IMR-90 (cell line): ENCODE results near the gene MPP2. TPM values are rescaled to one million over a fixed set of nuclear protein-coding genes. Genes with fewer than 3 reads are reported as not detected.

Experiments
- ATAC-seq: fragments of 200-7000 bp; cut with Tn5 transposase; 2 replicates; pipeline ENCODE4 v1.9.1; 2020; ENCODE audit warnings: low read depth, mild to moderate bottlenecking, moderate library complexity
- BruUV-seq: library from RNA; stranded (reverse); fragments of 400-500 nt; replicated peaks from 2 replicates; lab custom pipeline; 2021; lab: Mats Ljungman, UMichigan
- CTCF ChIA-PET: fragments of 300-600 bp; formaldehyde crosslinking; extraction: SDS; loops from one replicate; lab custom pipeline; 2021; ENCODE audit warnings: antibody characterized with exemption; lab: Yijun Ruan, JAX
- POLR2A ChIA-PET: fragments of 300-600 bp; sonication (Branson Sonifier 250); formaldehyde crosslinking; loops from one replicate; lab custom pipeline; 2022; ENCODE audit warnings: antibody characterized with exemption; ENCODE audit not compliant: unreplicated experiment; lab: Charles Lee
- DNase-seq: peaks from one replicate; pipeline ENCODE4 v3.0.0; 2013
- H2AFZ ChIP-seq: replicated peaks from 2 replicates; pipeline ENCODE3; 2013; ENCODE audit warnings: low read length, mild to moderate bottlenecking; ENCODE audit not compliant: poor library complexity
- H2AK5ac ChIP-seq: 2 replicates; pipeline ENCODE4 v1.6.1; 2013; ENCODE audit warnings: low read depth, low read length, inconsistent platforms
- H2AK9ac ChIP-seq: replicated peaks from 2 replicates; pipeline ENCODE3; 2013; ENCODE audit warnings: mild to moderate bottlenecking, low read depth, low read length, moderate library complexity; ENCODE audit not compliant: poor library complexity
- H2BK120ac ChIP-seq: 2 replicates; pipeline ENCODE4 v1.6.1; 2013; ENCODE audit warnings: low read depth, low read length, inconsistent platforms
- H2BK15ac ChIP-seq: 3 replicates; pipeline ENCODE4 v1.6.1; 2013; ENCODE audit warnings: low read depth, low read length, inconsistent platforms
- H2BK20ac ChIP-seq: 2 replicates; pipeline ENCODE4 v1.6.1; 2013; ENCODE audit warnings: low read depth, mild to moderate bottlenecking, inconsistent platforms, low read length, moderate library complexity
- H2BK5ac ChIP-seq: 2 replicates; pipeline ENCODE4 v1.6.1; 2013; ENCODE audit warnings: mild to moderate bottlenecking, low read depth, low read length, inconsistent platforms; ENCODE audit not compliant: poor library complexity, severe bottlenecking
- H3K14ac ChIP-seq: replicated peaks from 2 replicates; pipeline ENCODE4 v1.6.1; 2013; ENCODE audit warnings: low read depth, low read length, inconsistent platforms
- H3K18ac ChIP-seq: 2 replicates; pipeline ENCODE4 v1.6.1; 2013; ENCODE audit warnings: low read depth, low read length, control low read depth
- H3K23ac ChIP-seq: 2 replicates; pipeline ENCODE4 v1.6.1; 2013; ENCODE audit warnings: low read depth, low read length, inconsistent platforms
- H3K27ac ChIP-seq: 2 replicates; pipeline ENCODE4 v1.5.1; 2013; ENCODE audit warnings: mild to moderate bottlenecking, control low read depth, low read length; ENCODE audit not compliant: insufficient read depth
- H3K27me3 ChIP-seq: 2 replicates; pipeline ENCODE4 v1.6.1; 2013; ENCODE audit warnings: low read length; ENCODE audit not compliant: control insufficient read depth, insufficient read depth
- H3K36me3 ChIP-seq: 2 replicates; pipeline ENCODE4 v1.6.1; 2013; ENCODE audit warnings: low read length, mixed read lengths; ENCODE audit not compliant: control insufficient read depth, insufficient read depth
- H3K4ac ChIP-seq: 2 replicates; pipeline ENCODE4 v1.6.1; 2013; ENCODE audit warnings: low read depth, low read length, inconsistent platforms
- H3K4me1 ChIP-seq: 2 replicates; pipeline ENCODE4 v1.6.1; 2013; ENCODE audit warnings: low read length, mixed read lengths; ENCODE audit not compliant: control insufficient read depth, insufficient read depth
- H3K4me2 ChIP-seq: 2 replicates; pipeline ENCODE4 v1.6.1; 2013; ENCODE audit warnings: low read depth, mild to moderate bottlenecking, control low read depth, low read length, moderate library complexity
- H3K4me3 ChIP-seq: 2 replicates; pipeline ENCODE4 v1.5.1; 2013; ENCODE audit warnings: low read depth, mild to moderate bottlenecking, control low read depth, low read length, moderate library complexity; ENCODE audit not compliant: insufficient read depth
- H3K56ac ChIP-seq: 2 replicates; pipeline ENCODE4 v1.6.1; 2013; ENCODE audit warnings: low read length, inconsistent platforms; ENCODE audit not compliant: insufficient read depth; ENCODE audit errors: extremely low read depth
- H3K79me1 ChIP-seq, 2 experiments: 2 replicates each; pipeline ENCODE4 v1.6.1; 2013; ENCODE audit warnings: low read length in 2 of 2, inconsistent platforms in 1 of 2, low read depth in 1 of 2
- H3K9ac ChIP-seq: 2 replicates; pipeline ENCODE4 v1.6.1; 2013; ENCODE audit warnings: low read depth, low read length, control low read depth
- H3K9me1 ChIP-seq: 2 replicates; pipeline ENCODE4 v1.6.1; 2013; ENCODE audit warnings: low read length, inconsistent platforms; ENCODE audit not compliant: insufficient read depth
- H3K9me3 ChIP-seq: 2 replicates; pipeline ENCODE4 v1.6.1; 2013; ENCODE audit warnings: low read length; ENCODE audit not compliant: control insufficient read depth, insufficient read depth
- H4K20me1 ChIP-seq: 2 replicates; pipeline ENCODE4 v1.6.1; 2013; ENCODE audit warnings: low read length, inconsistent platforms; ENCODE audit not compliant: insufficient read depth
- H4K5ac ChIP-seq: 2 replicates; pipeline ENCODE4 v1.6.1; 2013; ENCODE audit warnings: mild to moderate bottlenecking, low read depth, low read length, control low read depth
- H4K8ac ChIP-seq, 2 experiments: 2 replicates each; pipeline ENCODE4 v1.6.1; 2013; ENCODE audit warnings: low read depth in 2 of 2, low read length in 2 of 2, control low read depth in 1 of 2, inconsistent platforms in 1 of 2
- H4K91ac ChIP-seq: 2 replicates; pipeline ENCODE4 v1.6.1; 2013; ENCODE audit warnings: low read depth, low read length, inconsistent platforms; ENCODE audit not compliant: insufficient read depth
- BHLHE40 ChIP-seq: fragments of 150-350 bp; IDR thresholded peaks from 2 replicates; pipeline ENCODE4 v1.6.1; 2016; ENCODE audit warnings: mild to moderate bottlenecking, low read depth, low read length
- CEBPB ChIP-seq: IDR thresholded peaks from 2 replicates; pipeline ENCODE4 v1.6.1; 2012; ENCODE audit warnings: low read depth, low read length, improper control_type of control experiment
- CHD1 ChIP-seq: IDR thresholded peaks from 2 replicates; pipeline ENCODE4 v1.6.1; 2012; ENCODE audit warnings: low read depth, low read length, improper control_type of control experiment
- FOS ChIP-seq: fragments of 150-350 bp; IDR thresholded peaks from 2 replicates; pipeline ENCODE4 v1.6.1; 2016; ENCODE audit warnings: low read depth, low read length
- MAFK ChIP-seq: IDR thresholded peaks from 2 replicates; pipeline ENCODE4 v1.6.1; 2012; ENCODE audit warnings: low read depth, low read length, improper control_type of control experiment
- MAZ ChIP-seq: IDR thresholded peaks from 2 replicates; pipeline ENCODE4 v1.6.1; 2012; ENCODE audit warnings: low read depth, mild to moderate bottlenecking, low read length, improper control_type of control experiment, moderate library complexity, borderline replicate concordance
- MXI1 ChIP-seq: IDR thresholded peaks from 2 replicates; pipeline ENCODE4 v1.6.1; 2012; ENCODE audit warnings: low read depth, mild to moderate bottlenecking, low read length, moderate library complexity, borderline replicate concordance
- NFE2L2 ChIP-seq: fragments of 150-350 bp; IDR thresholded peaks from 2 replicates; pipeline ENCODE4 v1.6.1; 2016; ENCODE audit warnings: low read depth, mild to moderate bottlenecking, low read length
- POLR2A ChIP-seq: IDR thresholded peaks from 2 replicates; pipeline ENCODE4 v1.6.1; 2012; ENCODE audit warnings: mild to moderate bottlenecking, low read depth, low read length
- RAD21 ChIP-seq: IDR thresholded peaks from 2 replicates; pipeline ENCODE4 v1.6.1; 2012; ENCODE audit warnings: low read length, improper control_type of control experiment
- WGBS, 2 experiments: methylation state at CpG; one replicate each; pipeline versions ENCODE4 v1.1.5 to v1.1.7; 2013; ENCODE audit warnings: missing lambda C conversion rate in 2 of 2; ENCODE audit not compliant: insufficient read length in 1 of 2; ENCODE audit errors: extremely low coverage in 2 of 2; 5-methylcytosine and 5-hydroxymethylcytosine counted together
- dilution Hi-C: fragments of 300-500 bp; cut with HindIII; formaldehyde crosslinking; loops from one replicate; pipeline ENCODE4 v1.14.3; 2018; ENCODE audit warnings: low sequenced_read_pairs; ENCODE audit not compliant: unreplicated experiment
- in situ Hi-C: fragments of 300-500 bp; cut with MboI; formaldehyde crosslinking; loops from 3 replicates; pipeline ENCODE4 v1.14.3; 2019; ENCODE audit warnings: low sequenced_read_pairs, inconsistent platforms, mixed read lengths
- intact Hi-C: fragments of 100-400 bp; cut with micrococcal nuclease; formaldehyde crosslinking; loops from 2 replicates; pipeline ENCODE4 v1.10.0; 2022
- polyA plus RNA-seq, 3 experiments: library from polyadenylated mRNA; depleted of rRNA; stranded (reverse); fragments of >200 nt; gene quantifications; 2 replicates each; pipeline ENCODE4 v1.2.3, GENCODE V29; 2012; ENCODE audit warnings: low replicate concordance in 1 of 3
- total RNA-seq: library from RNA; depleted of rRNA; stranded (reverse); fragments of >200 nt; gene quantifications from 2 replicates; pipeline ENCODE4 v1.2.3, GENCODE V29; 2012
- TF ChIP-seq, protein P1 (sequence below): fragments of 150-350 bp; IDR thresholded peaks from 2 replicates; pipeline ENCODE4 v1.6.1; 2016; ENCODE audit warnings: low read depth, mild to moderate bottlenecking, low read length, moderate library complexity, borderline replicate concordance

The MPP2 gene
- total and polyA plus RNA-seq, 2 of the 4 experiments (the other 2 are of a cell fraction): 3.2 to 3.8 TPM

DNA sequence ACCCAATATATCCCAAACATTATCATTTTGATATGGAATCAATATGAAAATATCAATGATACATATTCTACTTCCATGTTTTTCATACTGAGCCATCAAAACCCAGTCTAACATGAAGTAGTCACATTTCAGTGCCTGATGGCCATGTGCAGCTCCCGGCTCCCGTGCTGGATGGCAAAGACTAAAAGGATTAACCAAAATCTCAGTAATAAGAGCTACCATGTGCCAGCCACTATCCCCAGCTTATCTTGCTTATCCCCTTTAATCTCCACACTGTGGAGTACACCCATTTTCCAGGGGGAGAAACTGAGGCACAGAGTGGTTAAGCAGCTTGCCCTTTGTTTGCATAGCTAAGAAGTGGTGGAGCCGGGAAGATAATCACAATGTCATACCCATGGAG lies 51.2 kb downstream of the MPP2 start:
- H3K27me3 ChIP-seq: peaks cover 94% of the 10 kb centered on the region
- no peak overlapping the region for H2BK15ac ChIP-seq
- no peaks in the 10 kb centered on the region for H4K20me1 ChIP-seq
- no peaks in the 10 kb centered on the region for H3K4me1 ChIP-seq
- ChIA-PET POLR2A (interaction anchor here (0.5 kb wide), 1 partner anchor 343 kb away, joined by 4 read pairs; no protein-coding TSS in a partner anchor), CTCF (interaction anchor here (4.2 kb wide), 1 partner anchor 10 kb away, joined by 21 read pairs; no protein-coding TSS in a partner anchor)
- H2BK20ac ChIP-seq: no peak overlapping the region
- intact Hi-C loops: no loop called here
- in situ Hi-C loops: no loop called here
- no peak overlapping the region for H3K4me3 ChIP-seq
- H2AK9ac ChIP-seq: no peak overlapping the region
- ATAC-seq (no peak), DNase-seq (no peak)
- no peak overlapping the region for H3K18ac ChIP-seq
- no peak overlapping the region for H3K4me2 ChIP-seq
- H3K9ac ChIP-seq: no peak overlapping the region
- H3K79me1 ChIP-seq: no peaks in the 10 kb centered on the region
- no peak overlapping the region for H3K23ac ChIP-seq
- no peak overlapping the region for H3K4ac ChIP-seq
- no peak overlapping the region for H3K14ac ChIP-seq
- H4K8ac ChIP-seq: no peak overlapping the region
- no TSS peak for BruUV-seq
- no peak overlapping the region for H4K5ac ChIP-seq
- H2BK5ac ChIP-seq: no peak overlapping the region
- no peak overlapping the region for H3K27ac ChIP-seq
- no peaks in the 10 kb centered on the region for H3K36me3 ChIP-seq
- no peak overlapping the region for H2BK120ac ChIP-seq
- H2AFZ ChIP-seq: no peak overlapping the region
- H2AK5ac ChIP-seq: no peak overlapping the region
- H3K9me3 ChIP-seq: no peaks in the 10 kb centered on the region
- dilution Hi-C loops: no loop called here
- no CpG with 5 or more reads among the region's 3 CpGs for WGBS, 2 experiments
- H4K91ac ChIP-seq: no peak overlapping the region
- H3K56ac ChIP-seq: no peak overlapping the region
- no peak for TF ChIP-seq CHD1
- no peak for TF ChIP-seq BHLHE40
- no peak for TF ChIP-seq NFE2L2
- TF ChIP-seq MAFK: no peak
- TF ChIP-seq CEBPB: no peak
- no peak for TF ChIP-seq FOS
- TF ChIP-seq, protein P1, sequence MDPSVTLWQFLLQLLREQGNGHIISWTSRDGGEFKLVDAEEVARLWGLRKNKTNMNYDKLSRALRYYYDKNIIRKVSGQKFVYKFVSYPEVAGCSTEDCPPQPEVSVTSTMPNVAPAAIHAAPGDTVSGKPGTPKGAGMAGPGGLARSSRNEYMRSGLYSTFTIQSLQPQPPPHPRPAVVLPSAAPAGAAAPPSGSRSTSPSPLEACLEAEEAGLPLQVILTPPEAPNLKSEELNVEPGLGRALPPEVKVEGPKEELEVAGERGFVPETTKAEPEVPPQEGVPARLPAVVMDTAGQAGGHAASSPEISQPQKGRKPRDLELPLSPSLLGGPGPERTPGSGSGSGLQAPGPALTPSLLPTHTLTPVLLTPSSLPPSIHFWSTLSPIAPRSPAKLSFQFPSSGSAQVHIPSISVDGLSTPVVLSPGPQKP: no peak
- no peak for TF ChIP-seq RAD21
- TF ChIP-seq MAZ: no peak
- TF ChIP-seq POLR2A: no peak
- TF ChIP-seq MXI1: no peak
- no peaks in the 10 kb centered on the region for H3K9me1 ChIP-seq
